A673 (cell line): ENCODE measurements around the gene SMIM41.

ENCODE experiments used
- EZH2 ChIP-seq: fragments of 200-600 bp; sonication (generic); IDR thresholded peaks from 2 replicates; pipeline ENCODE4 v1.6.1; 2017; ENCODE audit warnings: borderline replicate concordance, low read depth, mild to moderate bottlenecking, mixed read lengths, antibody characterized with exemption, low read length; ENCODE audit not compliant: poor library complexity, severe bottlenecking
- TF ChIP-seq, protein P1 (sequence below): fragments of 300-800, 200-600 bp; sonication (generic); conservative IDR thresholded peaks from 2 replicates; pipeline ENCODE4 v1.5.1; 2017; ENCODE audit warnings: low read depth, mild to moderate bottlenecking, antibody characterized with exemption, low read length, moderate library complexity, mixed read lengths

DNA sequence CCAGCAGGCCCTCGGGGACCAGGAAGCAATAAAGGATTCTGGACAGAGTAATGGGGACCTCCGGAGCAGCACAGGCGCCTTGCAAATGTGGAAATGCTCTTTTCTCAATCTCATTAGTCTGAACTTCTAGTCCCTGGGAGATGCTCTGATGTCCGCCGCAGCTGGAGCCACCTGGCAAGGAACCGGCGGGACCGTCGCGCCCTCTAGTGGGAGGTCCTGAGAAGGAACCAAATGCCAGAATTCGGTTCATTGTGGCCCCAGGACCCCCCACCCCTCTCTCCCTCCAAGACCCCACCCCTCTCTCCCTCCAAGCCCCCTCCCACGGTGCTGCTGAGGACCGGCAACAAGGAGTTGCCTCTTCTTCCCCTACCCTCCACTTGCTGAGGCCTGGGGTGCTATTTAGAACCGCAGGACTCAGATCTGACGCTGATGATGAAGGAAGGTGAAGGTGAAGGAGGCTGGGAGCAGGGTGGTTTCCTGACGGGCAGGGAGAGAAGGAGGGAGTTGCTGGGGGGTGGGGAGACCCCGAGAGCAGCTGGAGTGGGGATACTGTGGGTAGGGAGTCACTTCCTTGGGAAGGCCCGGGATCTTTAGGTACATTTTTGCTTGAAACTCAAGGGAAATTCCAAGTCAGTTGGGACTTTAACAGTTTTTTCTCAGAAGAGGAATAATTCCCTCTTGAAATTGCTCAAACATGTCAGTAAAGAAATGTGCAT is 42.5 kb downstream of the SMIM41 start:
- TF ChIP-seq, protein P1, sequence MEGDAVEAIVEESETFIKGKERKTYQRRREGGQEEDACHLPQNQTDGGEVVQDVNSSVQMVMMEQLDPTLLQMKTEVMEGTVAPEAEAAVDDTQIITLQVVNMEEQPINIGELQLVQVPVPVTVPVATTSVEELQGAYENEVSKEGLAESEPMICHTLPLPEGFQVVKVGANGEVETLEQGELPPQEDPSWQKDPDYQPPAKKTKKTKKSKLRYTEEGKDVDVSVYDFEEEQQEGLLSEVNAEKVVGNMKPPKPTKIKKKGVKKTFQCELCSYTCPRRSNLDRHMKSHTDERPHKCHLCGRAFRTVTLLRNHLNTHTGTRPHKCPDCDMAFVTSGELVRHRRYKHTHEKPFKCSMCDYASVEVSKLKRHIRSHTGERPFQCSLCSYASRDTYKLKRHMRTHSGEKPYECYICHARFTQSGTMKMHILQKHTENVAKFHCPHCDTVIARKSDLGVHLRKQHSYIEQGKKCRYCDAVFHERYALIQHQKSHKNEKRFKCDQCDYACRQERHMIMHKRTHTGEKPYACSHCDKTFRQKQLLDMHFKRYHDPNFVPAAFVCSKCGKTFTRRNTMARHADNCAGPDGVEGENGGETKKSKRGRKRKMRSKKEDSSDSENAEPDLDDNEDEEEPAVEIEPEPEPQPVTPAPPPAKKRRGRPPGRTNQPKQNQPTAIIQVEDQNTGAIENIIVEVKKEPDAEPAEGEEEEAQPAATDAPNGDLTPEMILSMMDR = peak; percentile 86
- TF ChIP-seq EZH2 = no peak
